Epithelial cell of prostate (primary cell): ENCODE results near the gene IL1RAPL1.
A peak's percentile ranks its signal among the peaks of the same experiment; 100 is the strongest.

Experiments
- DNase-seq: peaks from one replicate; pipeline ENCODE4 v3.0.0-alpha.2; 2011; ENCODE audit warnings: low read depth, low spot score
- H3K27ac ChIP-seq: fragments of 450-650 bp; 2 replicates; pipeline ENCODE4 v1.5.1; 2017; ENCODE audit warnings: mild to moderate bottlenecking

IL1RAPL1 gene

DNA sequence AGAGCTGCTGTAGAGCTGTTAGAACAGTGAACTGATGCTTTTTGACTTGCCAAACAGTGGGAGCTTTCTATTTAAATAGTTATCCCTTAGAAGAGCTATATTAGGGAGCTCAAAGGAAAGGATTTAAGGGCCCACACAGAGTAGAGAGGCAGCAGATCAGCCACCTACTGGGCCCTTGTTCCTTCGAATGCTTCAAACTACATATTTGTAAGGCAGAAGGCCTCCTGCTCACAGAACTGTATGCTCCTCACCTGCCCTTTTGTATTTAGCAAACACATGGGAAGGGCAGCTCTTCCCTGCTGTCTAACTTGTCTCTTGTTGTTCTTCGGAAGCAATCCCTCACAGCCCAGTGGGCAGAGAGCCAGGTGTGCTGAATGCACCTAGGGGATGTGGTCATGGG is 38.0 kb downstream of the IL1RAPL1 start:
- DNase-seq: no peak

DNA sequence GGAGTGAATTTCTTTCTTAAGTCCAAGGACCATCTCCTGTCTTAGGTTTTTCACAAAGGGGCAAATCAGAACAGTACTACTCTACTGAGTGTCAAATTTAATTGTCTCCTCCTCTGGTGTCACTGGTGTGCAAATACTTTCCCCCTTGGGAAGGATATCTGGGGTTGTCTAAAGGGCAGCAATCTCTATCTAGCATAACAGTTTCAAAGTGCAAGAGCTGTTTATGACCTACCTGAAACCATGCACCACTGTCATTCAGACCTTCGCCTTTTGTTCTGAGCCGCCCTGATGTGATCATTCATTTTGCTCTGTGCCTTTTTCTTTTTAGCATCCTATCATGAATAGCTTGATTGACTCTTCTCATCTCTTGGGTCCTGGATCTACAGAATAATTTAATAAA is 39.3 kb downstream of the IL1RAPL1 start:
- DNase-seq: no peak
- no peak overlapping the region for H3K27ac ChIP-seq

More for the DNA sequence above, 38.0 kb downstream of the IL1RAPL1 start:
- no peak overlapping the region for H3K27ac ChIP-seq

DNA sequence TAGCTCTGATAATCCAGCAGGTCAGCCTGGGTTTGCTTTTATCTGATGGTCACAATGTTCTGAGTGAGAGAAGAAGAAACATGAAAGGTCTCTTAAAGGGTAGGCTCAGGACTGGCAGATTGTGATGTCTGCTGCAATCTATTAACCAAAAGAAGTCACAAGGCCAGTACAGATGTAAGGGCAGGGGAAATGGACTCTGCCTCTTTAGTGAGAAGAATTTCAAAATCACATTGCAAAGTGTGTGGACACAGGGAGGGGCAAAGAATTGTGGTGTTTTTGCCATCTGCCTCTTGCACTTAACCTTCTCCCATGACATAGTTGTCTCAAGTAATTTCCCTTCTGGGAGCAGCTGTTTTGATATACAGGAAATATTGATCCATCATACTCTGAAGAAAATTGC is 40.9 kb downstream of the IL1RAPL1 start:
- DNase-seq: no peak
- no peak overlapping the region for H3K27ac ChIP-seq

DNA sequence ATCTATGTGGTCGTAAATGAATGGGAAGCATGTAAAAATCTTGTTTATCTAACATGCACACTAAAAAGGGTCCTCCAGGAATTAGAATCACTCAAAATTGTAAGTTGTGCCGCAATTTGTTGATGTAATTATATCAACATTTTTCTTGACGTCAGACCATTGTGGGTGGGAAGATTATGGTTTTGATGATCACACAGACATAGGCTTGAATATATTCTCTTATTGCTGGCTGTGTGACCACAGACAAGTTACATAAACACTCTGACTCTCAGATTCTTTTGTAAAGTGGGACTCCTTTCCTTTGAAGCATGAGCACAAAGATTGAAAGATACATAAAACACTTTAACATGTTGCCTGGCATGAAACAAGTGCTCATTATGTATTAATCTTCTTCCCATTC is 51.5 kb downstream of the IL1RAPL1 start:
- no peak overlapping the region for H3K27ac ChIP-seq
- DNase-seq: no peak

DNA sequence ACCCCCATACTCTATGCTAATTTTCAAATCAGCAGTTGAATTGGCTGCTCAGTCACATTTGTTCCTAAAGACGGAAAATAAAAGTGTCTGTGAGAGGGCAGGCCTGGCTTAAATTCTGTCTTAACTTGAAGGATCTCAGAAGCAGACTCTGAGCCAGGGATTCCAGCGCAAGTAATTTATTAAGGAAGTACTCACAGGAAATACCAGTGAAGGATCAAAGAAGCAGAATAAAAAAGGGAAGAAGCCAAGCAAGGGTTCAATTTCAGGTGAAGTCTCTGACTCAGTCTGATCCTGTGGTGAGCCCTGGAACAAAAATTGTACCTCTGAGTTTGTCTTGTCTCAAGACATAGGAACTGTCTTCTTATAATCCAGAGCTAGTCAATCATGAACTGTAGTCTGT is 52.2 kb downstream of the IL1RAPL1 start:
- peak overlapping the region; percentile 14 for H3K27ac ChIP-seq

DNA sequence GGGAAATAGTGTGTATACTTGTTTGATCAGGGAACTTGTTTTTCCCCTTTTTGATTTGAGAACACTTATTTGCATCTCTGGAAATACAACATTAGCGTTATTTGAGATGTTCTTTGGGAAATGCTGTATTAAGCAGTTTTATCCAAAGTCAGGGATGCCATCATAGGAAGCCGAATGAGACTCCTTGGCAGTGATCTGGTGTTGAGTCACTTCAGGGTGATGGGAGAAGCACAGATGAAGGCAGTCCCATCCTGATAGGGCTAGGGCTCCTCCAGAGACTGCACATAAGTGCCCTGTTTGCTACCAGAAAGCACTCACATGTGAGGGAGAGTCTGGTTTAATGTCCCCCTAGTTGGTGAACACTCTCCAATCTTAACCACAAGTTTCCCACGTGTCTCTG is 62.3 kb downstream of the IL1RAPL1 start:
- no peak for DNase-seq
- H3K27ac ChIP-seq: no peak overlapping the region

More for the DNA sequence above, 52.2 kb downstream of the IL1RAPL1 start:
- no peak for DNase-seq

DNA sequence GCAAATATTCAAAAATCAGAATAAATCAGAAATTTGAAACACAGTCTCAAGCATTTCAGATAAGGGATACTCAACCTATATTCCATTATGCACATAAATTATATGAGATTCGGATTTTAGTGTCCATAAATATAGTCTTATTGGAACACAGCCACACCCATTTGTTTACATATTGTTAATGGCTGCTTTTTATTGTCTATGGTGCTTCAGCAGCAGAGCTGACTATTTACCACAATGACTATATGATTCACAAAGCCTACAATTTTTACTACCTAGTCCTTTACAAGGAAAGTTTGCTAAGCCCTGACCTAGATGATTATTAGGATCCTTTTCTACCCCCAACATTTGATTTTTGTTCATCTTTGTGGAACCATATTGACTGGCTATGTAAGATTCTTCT is 63.9 kb downstream of the IL1RAPL1 start:
- no peak overlapping the region for H3K27ac ChIP-seq
- DNase-seq: no peak

DNA sequence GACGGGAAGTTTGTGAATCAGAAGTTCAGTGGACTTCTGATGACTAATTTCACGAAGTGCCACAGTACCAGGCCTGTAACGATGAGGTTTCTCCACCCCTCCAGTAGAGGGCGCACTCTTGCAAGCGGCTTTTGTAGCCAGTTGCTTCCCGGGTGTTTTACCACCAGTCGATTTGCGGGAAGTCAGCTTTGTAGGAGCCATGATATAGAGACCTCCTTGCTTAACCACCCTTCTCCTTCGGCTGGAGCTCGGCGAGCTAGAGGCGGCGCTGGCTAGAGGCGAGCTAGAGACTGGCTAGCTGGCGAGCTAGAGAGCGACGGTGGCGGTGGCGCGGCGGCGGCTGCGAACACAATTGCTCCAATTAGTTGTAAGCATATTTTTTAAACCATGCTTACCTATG is 72.0 kb downstream of the IL1RAPL1 start:
- no peak overlapping the region for H3K27ac ChIP-seq
- DNase-seq: no peak

DNA sequence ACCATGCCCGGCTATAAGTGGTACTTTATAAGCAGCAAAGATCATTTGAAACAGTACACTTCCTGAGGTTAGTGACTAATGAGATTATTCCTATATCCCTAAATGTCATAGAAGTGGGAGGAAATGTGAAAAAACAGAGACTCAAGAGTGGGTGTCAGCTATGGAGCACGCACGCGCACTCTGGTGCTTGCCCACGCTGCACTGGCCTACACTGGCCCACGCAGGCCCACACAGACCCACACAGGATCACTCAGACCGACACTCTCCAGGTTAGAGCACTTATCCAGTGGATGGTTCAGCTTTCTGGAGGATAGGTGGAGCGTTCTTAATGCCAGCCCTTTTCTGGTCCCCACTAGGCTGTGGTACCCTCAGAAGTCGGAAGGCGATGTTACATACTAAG is 78.5 kb downstream of the IL1RAPL1 start:
- DNase-seq: no peak
- H3K27ac ChIP-seq: no peak overlapping the region

DNA sequence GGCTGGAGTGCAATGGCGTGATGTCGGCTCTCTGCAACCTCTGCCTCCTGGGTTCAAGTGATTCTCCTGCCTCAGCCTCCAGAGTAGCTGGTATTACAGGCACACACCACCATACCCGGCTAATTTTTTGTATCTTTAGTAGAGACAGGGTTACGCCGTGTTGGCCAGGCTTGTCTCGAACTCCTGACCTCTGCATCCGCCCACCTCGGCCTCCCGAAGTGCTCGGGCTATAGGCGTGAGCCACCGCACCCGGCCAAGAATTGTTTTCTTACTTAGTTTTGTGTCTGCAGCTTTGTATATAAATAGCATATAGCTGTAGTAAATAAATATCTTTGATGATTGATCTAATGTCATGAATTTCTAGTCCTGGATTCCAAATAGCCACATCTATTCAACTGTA is 81.1 kb downstream of the IL1RAPL1 start:
- no peak overlapping the region for H3K27ac ChIP-seq
- no peak for DNase-seq

DNA sequence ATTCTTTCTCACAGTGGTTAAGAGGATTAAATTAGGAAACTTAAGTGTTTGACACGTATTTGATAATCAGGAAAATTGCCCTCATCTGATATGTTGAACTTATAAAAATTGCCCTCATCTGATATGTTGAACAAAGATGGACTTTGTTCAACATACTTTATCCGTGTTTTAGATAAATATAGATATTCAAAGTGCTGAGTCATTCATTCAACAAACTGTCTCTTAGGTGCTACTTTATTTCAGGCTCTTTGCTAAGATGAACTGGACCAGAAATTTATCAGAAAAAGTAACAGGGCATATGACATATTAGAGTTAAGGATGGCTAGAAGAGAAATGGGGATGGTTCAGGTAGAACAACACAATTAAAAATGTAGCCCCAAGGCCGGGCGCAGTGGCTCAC is 81.7 kb downstream of the IL1RAPL1 start:
- H3K27ac ChIP-seq: no peak overlapping the region
- no peak for DNase-seq

DNA sequence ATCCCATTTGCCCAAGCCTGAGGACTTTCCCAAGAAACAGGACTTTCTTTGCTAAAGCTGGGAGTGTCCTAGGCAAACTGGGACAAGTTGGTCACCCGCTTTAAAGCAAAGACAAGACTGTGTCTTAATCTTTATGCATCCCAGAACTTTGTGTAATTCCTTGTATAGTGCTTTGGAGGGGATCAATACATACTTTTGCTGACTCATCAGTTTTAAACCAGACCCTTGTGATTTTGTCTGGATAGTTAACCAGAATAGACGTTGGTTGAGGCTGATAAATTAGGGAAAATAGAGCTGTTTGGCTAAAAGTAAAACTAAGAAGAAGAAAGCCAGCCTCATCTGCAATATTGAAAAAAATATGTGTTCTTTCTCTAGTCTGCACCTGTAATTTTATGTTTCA is 82.8 kb downstream of the IL1RAPL1 start:
- no peak for DNase-seq
- no peak overlapping the region for H3K27ac ChIP-seq

DNA sequence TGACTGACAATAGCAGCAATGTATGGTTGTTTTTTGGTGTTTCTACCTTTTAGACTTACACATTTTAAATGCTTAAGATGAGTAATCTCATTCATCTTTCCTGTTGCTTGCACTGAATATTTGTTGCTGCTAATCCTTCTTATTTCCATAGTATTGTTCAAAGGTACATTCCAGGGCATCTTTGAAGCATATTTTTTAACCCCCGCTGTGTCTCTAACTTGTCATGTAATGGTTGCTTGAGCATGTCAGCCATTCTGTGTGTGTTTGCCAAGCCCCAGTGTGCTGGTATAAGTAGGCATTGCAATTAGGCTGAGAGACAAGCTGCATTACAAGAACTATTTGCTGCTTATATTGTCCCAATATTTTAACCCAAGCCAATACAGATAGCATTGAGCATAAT is 87.9 kb downstream of the IL1RAPL1 start:
- H3K27ac ChIP-seq: no peak overlapping the region
- DNase-seq: no peak

DNA sequence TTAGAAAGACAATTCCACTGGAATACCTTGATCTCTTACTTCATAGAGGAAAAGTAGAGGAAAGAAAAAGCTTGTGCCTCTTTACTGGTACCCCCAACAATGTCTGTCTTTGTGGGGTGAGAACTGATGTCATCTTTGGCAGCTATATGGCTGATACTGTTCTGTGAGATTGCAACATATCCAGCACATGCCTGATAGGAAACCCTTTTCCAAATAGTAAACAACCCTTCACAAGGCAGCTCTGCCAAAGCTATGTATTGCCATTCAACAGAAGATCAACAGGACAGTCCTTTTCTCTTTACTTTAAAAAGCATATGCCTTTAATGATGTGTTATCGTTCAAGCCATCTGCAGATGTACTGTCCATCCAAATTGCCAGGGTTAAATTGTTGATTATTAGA is 105.9 kb downstream of the IL1RAPL1 start:
- no peak overlapping the region for H3K27ac ChIP-seq
- no peak for DNase-seq

DNA sequence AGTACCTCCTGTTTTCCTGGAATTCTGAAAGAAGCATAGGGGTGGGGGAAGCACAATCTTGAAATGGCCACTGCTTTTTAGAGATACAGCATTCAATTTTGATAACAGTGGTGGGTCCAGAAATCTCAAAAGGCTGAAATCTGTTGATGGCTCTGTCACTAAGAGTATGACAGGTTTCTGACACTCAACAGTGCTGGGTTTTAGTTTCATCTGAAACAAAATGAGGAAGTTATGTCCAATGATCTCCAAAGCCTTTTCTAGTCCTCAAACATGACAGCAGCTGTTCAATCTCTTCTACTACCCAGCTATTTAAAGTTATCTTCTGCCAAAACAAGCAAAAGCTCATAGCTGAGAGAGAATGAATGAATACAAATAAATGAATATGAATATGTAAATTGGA is 110.5 kb downstream of the IL1RAPL1 start:
- no peak for DNase-seq
- H3K27ac ChIP-seq: no peak overlapping the region

DNA sequence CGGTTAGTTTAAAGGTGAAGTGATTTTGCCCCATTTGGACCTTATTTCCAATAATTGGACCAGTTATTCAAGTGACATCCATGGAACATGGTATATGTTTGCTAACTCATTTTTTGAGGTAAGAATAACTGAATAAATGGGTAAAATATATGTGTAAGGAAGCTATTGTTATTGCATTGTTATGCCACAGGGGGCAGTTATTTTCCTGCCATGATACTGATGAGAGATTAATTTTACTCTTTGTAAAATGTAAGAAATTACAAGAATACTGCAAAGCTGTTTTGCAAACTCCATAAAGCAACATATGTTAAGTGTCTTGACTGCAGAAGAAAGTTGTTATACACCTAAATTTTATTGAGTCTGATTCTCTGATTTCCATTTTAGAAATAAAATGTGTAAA is 114.0 kb downstream of the IL1RAPL1 start:
- no peak overlapping the region for H3K27ac ChIP-seq
- DNase-seq: no peak

DNA sequence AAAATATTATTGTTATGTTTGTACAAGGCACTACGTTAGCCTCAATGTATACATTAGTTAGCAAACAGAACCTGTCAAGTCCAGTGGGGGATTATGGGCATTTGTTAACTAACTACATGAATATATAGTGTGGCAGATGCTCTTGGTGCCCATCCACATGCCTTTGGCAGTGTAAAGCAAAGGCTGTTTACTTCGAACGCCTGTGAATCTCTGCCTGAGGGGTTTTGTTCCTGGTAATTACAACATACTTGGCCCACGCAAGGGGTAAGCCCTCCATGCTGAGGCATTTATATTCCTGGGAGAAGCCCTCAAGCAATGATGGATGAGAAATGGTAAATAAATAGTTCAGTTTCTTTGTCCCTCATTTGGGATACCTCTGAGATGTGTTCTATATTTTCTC is 119.7 kb downstream of the IL1RAPL1 start:
- DNase-seq: no peak
- no peak overlapping the region for H3K27ac ChIP-seq

DNA sequence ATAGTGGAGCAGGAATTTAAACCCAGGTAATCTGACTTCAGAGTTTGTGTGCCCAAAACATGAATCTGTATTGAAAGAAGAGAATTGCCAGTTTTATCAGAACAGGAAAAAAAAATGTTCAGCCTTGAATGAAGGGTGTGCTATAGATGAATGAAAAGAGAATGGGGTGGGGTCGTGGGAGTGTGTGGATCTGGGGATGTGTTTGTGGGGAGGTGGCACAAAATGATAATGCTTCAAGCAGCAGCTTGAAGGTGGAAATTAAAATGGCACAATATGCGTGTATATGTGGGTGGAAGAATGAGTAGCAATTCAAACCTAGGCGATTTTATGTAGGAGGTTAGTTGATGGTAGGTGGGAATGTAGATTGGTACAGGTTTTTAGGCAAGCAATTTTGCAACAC is 122.2 kb downstream of the IL1RAPL1 start:
- H3K27ac ChIP-seq: no peak overlapping the region
- DNase-seq: no peak

DNA sequence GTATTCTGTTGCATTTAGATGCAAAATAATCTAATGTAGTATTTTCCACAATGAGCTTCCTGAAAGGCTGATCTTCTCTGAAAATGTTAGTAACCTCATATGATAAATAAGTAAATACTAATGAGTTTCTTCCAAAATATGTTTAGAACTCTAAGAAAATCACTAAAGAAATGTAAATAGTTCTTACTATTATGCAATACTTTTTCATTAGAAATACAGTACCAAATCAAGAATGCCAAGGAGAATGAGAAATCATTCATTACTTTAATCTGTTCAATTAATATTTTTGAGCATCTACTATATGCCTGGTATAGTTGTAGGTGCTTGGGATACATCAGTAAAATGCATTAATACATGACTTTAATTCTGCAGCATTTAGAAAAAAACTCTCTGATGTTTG is 130.6 kb downstream of the IL1RAPL1 start:
- H3K27ac ChIP-seq: no peak overlapping the region
- DNase-seq: no peak

DNA sequence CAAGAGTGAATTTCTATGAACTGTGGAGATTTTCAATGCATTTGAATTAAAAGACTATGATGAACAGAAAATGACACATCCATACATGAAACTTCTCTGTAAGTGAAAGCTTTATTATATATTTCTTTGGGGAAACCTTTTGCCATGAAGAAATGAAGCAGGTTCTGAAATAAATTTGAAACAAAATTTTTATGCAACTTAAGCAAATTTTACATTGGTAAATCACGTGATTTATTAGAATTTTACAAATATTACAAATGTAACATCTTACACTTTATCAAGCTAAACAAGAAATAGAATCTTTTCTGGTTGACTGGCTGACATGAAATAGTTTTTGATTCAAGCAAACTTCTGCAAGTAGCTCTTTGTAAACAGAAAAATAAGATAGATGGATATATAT is 131.2 kb downstream of the IL1RAPL1 start:
- H3K27ac ChIP-seq: no peak overlapping the region
- no peak for DNase-seq

DNA sequence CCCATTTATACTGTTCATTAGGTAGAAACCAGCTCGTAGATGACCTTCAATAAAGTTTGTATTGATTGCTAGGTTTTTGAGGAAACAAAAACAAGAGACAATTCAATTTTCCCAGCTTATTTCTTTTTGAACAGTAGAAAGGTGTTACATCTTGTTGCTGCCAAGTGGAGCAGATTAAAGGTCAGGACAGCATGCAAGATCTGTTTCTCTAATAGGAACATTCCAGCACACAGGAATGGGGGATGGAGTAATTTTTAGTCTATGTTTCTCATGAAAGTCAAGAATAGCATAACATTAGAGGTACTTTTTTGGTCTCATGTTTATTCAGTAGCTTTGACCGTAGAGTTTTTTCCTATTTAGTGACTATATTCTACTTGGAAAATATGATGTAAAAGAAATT is 132.4 kb downstream of the IL1RAPL1 start:
- no peak overlapping the region for H3K27ac ChIP-seq
- no peak for DNase-seq

DNA sequence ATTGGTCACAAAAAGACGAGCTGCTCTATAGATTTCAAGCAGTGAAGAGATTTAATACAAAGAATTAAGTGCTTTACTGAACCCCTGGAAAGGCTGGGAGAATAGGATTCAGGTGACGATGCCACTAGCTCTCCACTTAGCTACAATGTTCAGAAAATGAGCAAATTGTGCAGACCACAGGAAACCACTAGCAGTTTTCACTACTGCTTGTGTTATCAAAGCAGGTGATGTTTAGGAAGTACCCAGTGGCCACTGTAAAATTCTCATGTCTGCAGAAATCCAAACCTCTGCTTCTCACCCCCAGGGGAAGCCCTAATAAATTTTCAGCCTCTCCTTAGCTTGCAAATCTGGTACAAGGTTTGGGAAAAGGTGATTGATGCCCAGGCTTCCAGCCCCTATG is 165.1 kb downstream of the IL1RAPL1 start:
- DNase-seq: no peak

DNA sequence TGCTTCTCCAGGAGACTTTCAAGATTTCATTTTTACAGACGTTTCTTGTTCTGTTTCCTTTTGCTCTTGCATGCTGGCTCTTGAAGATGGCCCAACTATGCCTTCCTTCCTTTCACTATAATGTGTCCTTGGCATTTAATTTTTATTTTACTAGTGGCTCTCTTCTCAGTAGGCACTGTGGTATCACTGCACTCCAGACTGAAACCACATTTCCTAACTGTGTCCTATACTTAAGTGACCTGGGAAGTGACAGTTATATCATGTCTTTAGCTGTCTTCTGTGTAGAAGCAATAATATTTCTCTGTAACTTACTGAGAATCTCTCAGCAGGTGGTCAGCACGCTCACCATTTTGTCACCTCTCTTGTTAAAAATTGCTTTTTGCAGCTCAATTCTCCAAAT is 168.9 kb downstream of the IL1RAPL1 start:
- H3K27ac ChIP-seq: no peak overlapping the region
- no peak for DNase-seq

More for the DNA sequence above, 165.1 kb downstream of the IL1RAPL1 start:
- no peak overlapping the region for H3K27ac ChIP-seq
